HepG2 (cell line): Measurements from ENCODE around the gene GPER1. TPM values are rescaled to one million over a fixed set of nuclear protein-coding genes. Genes with fewer than 3 reads are reported as not detected.

Experiments used
- ARNT2 ChIP-seq: sonication (generic); formaldehyde crosslinking; IDR thresholded peaks from 2 replicates; pipeline ENCODE4 v1.8.0; 2022; ENCODE audit warnings: mild to moderate bottlenecking, low read depth, missing genetic modification reagents, moderate library complexity
- ATF3 ChIP-seq: sonication (generic); formaldehyde crosslinking; IDR thresholded peaks from 2 replicates; pipeline ENCODE4 v1.4.0; 2020; ENCODE audit warnings: missing genetic modification reagents
- FLYWCH1 ChIP-seq: sonication (generic); formaldehyde crosslinking; IDR thresholded peaks from 2 replicates; pipeline ENCODE4 v1.8.1; 2023; ENCODE audit warnings: mild to moderate bottlenecking, missing genetic modification reagents
- FOXK2 ChIP-seq: fragments of 450-650 bp; IDR thresholded peaks from 2 replicates; pipeline ENCODE4 v1.6.1; 2016
- FOXO1 ChIP-seq: sonication (generic); formaldehyde crosslinking; IDR thresholded peaks from 2 replicates; pipeline ENCODE4 v1.4.0; 2020; ENCODE audit warnings: missing genetic modification reagents
- GMEB1 ChIP-seq: sonication (generic); formaldehyde crosslinking; IDR thresholded peaks from 2 replicates; pipeline ENCODE4 v1.5.1; 2020; ENCODE audit warnings: missing genetic modification reagents, mild to moderate bottlenecking, borderline replicate concordance
- HOMEZ ChIP-seq: IDR thresholded peaks from 2 replicates; pipeline ENCODE4 v1.6.1; 2016; ENCODE audit warnings: low read depth
- JUN ChIP-seq: sonication (generic); formaldehyde crosslinking; IDR thresholded peaks from 2 replicates; pipeline ENCODE4 v1.4.0; 2020; ENCODE audit warnings: mild to moderate bottlenecking, missing genetic modification reagents
- MAFG ChIP-seq: sonication (generic); formaldehyde crosslinking; IDR thresholded peaks from 2 replicates; pipeline ENCODE4 v1.5.1; 2020; ENCODE audit warnings: mild to moderate bottlenecking, missing genetic modification reagents
- MTF1 ChIP-seq: sonication (generic); formaldehyde crosslinking; IDR thresholded peaks from 2 replicates; pipeline ENCODE4 v1.5.0; 2020; ENCODE audit warnings: missing genetic modification reagents
- NFYB ChIP-seq: sonication (generic); formaldehyde crosslinking; IDR thresholded peaks from 2 replicates; pipeline ENCODE4 v1.4.0; 2020; ENCODE audit warnings: missing genetic modification reagents
- PAF1 ChIP-seq: IDR thresholded peaks from 2 replicates; pipeline ENCODE4 v1.6.1; 2016; ENCODE audit warnings: missing genetic modification reagents, missing compliant biosample characterization
- PHB2 ChIP-seq: fragments of 450-650 bp; IDR thresholded peaks from 2 replicates; pipeline ENCODE4 v1.6.1; 2018; ENCODE audit not compliant: partially characterized antibody
- SKIL ChIP-seq: sonication (generic); formaldehyde crosslinking; IDR thresholded peaks from 2 replicates; pipeline ENCODE4 v1.8.0; 2022; ENCODE audit warnings: missing genetic modification reagents, mild to moderate bottlenecking, moderate library complexity, borderline replicate concordance
- SMYD3 ChIP-seq: sonication (generic); formaldehyde crosslinking; IDR thresholded peaks from 2 replicates; pipeline ENCODE4 v1.8.1; 2023; ENCODE audit warnings: mild to moderate bottlenecking, missing genetic modification reagents
- ZBTB43 ChIP-seq: sonication (generic); formaldehyde crosslinking; conservative IDR thresholded peaks from 2 replicates; pipeline ENCODE4 v1.4.0; 2020; ENCODE audit warnings: missing genetic modification reagents
- ZFP36L2 ChIP-seq: sonication (generic); formaldehyde crosslinking; IDR thresholded peaks from 2 replicates; pipeline ENCODE4 v1.4.0; 2020; ENCODE audit warnings: missing genetic modification reagents
- ZFP41 ChIP-seq: sonication (generic); formaldehyde crosslinking; IDR thresholded peaks from 2 replicates; pipeline ENCODE4 v1.4.0; 2020; ENCODE audit warnings: mild to moderate bottlenecking, missing genetic modification reagents, borderline replicate concordance
- ZMAT5 ChIP-seq: sonication (generic); formaldehyde crosslinking; IDR thresholded peaks from 2 replicates; pipeline ENCODE4 v1.5.0; 2020; ENCODE audit warnings: mild to moderate bottlenecking, low read depth, missing genetic modification reagents, borderline replicate concordance
- ZMYM2 ChIP-seq: sonication (generic); formaldehyde crosslinking; IDR thresholded peaks from 2 replicates; pipeline ENCODE4 v1.8.0; 2022; ENCODE audit warnings: mild to moderate bottlenecking, missing genetic modification reagents
- ZNF224 ChIP-seq: sonication (generic); formaldehyde crosslinking; IDR thresholded peaks from 2 replicates; pipeline ENCODE4 v1.5.0; 2020; ENCODE audit warnings: mild to moderate bottlenecking, missing genetic modification reagents
- ZNF253 ChIP-seq: sonication (generic); formaldehyde crosslinking; IDR thresholded peaks from 2 replicates; pipeline ENCODE4 v1.8.0; 2022; ENCODE audit warnings: mild to moderate bottlenecking, missing genetic modification reagents, borderline replicate concordance
- ZNF850 ChIP-seq: sonication (generic); formaldehyde crosslinking; conservative IDR thresholded peaks from 2 replicates; pipeline ENCODE4 v1.9.0; 2021; ENCODE audit warnings: mild to moderate bottlenecking, missing genetic modification reagents
- polyA plus RNA-seq, 8 experiments: library from polyadenylated mRNA; depleted of rRNA in 3 of 8; stranded (reverse) in 7 of 8; unstranded in 1 of 8; fragments of >200 nt; fragmentation: Illumina TruSeq in 4 of 8; extraction: Trizol in 4 of 8; gene quantifications; 2 replicates each; pipeline versions ENCODE4 v1.2.1 to v1.2.3, GENCODE V29; 2011 to 2016; ENCODE audit warnings: low read depth in 4 of 8, missing spikeins in 1 of 8, mixed read lengths in 1 of 8; ENCODE audit not compliant: insufficient read depth in 1 of 8
- total RNA-seq, 5 experiments: library from RNA; depleted of rRNA; stranded (reverse); fragments of >200 nt; fragmentation: Illumina TruSeq; extraction: Trizol; gene quantifications; 2 replicates each; pipeline ENCODE4 v1.2.3, GENCODE V29; 2016; ENCODE audit warnings: low read depth in 1 of 5

The GPER1 gene
- total and polyA plus RNA-seq, 2 of the 13 experiments (the other 11 are each of a cell fraction or from before 2014, with no cell fraction given) = 12.7 to 19.7 TPM

- TF ChIP-seq SKIL = no peak
- no peak for TF ChIP-seq ARNT2 (CRISPR knock-in tag)
- TF ChIP-seq ZFP36L2 (CRISPR knock-in tag) = no peak
- no peak for TF ChIP-seq FOXO1 (CRISPR knock-in tag)
- 0 out of 2 replicates have a peak, but pooled peaks have one; percentile 39 for TF ChIP-seq ATF3 (CRISPR knock-in tag)
- no peak for TF ChIP-seq ZBTB43 (CRISPR knock-in tag)
- TF ChIP-seq MTF1 (CRISPR knock-in tag) = no peak
- TF ChIP-seq GMEB1 (CRISPR knock-in tag) = no peak
- TF ChIP-seq NFYB (CRISPR knock-in tag) = no peak
- TF ChIP-seq SMYD3 = no peak
- TF ChIP-seq ZMAT5 (CRISPR knock-in tag) = no peak
- TF ChIP-seq ZFP41 (CRISPR knock-in tag) = no peak
- TF ChIP-seq JUN (CRISPR knock-in tag) = no peak
- no peak for TF ChIP-seq PHB2
- TF ChIP-seq HOMEZ (CRISPR knock-in tag) = no peak
- TF ChIP-seq FLYWCH1 (CRISPR knock-in tag) = no peak
- TF ChIP-seq FOXK2 = no peak
- TF ChIP-seq ZNF253 (CRISPR knock-in tag) = no peak
- no peak for TF ChIP-seq ZNF224 (CRISPR knock-in tag)
- no peak for TF ChIP-seq PAF1 (CRISPR knock-in tag)
- 0 out of 2 replicates have a peak, but pooled peaks have one; percentile 39 for TF ChIP-seq ZNF850 (CRISPR knock-in tag)
- no peak for TF ChIP-seq MAFG (CRISPR knock-in tag)
- TF ChIP-seq ZMYM2 (CRISPR knock-in tag) = no peak
Observed at GRCh38 chr7:1065585-1066241, 22.2 kb upstream of the GPER1 start (continued).
